Inflammatory macrophage treated with lipopolysaccharide for 1 hour (primary cell): ENCODE results near the gene RPA1.
"Not testable (repeated sequence)": the region's sequence is repeated elsewhere in the genome, so short reads cannot be mapped to it uniquely, and the experiment has no call there.

Experiments
- DNase-seq, 2 donors: peaks; one replicate each; pipeline ENCODE4 v3.0.0-alpha.2; 2020 to 2022

Gene RPA1

GRCh38 chr17:1880851-1881630 is 51.2 kb downstream of the RPA1 start:
- DNase-seq, result no peak

- DNase-seq, result peak; percentile 27 to 58
Measured at GRCh38 chr17:1882836-1883235, 53.0 kb downstream of the RPA1 start.

GRCh38 chr17:1883536-1883935 is 53.7 kb downstream of the RPA1 start:
- no peak for DNase-seq

- no peak for DNase-seq
Measured at GRCh38 chr17:1888741-1889140, 58.9 kb downstream of the RPA1 start.

- no peak for DNase-seq
Measured at GRCh38 chr17:1890758-1891450, 61.1 kb downstream of the RPA1 start.

- no peak for DNase-seq
Measured at GRCh38 chr17:1894753-1895339, 65.0 kb downstream of the RPA1 start.

GRCh38 chr17:1895479-1895878 is 65.7 kb downstream of the RPA1 start:
- not testable (repeated sequence) for DNase-seq

GRCh38 chr17:1896243-1897104 is 66.7 kb downstream of the RPA1 start:
- DNase-seq, result no peak

- no peak for DNase-seq
Measured at GRCh38 chr17:1897105-1897656, 67.4 kb downstream of the RPA1 start.

GRCh38 chr17:1898332-1898731 is 68.5 kb downstream of the RPA1 start:
- no peak for DNase-seq

GRCh38 chr17:1898872-1899271 is 69.1 kb downstream of the RPA1 start:
- DNase-seq, result no peak

GRCh38 chr17:1899403-1900000 is 69.7 kb downstream of the RPA1 start:
- DNase-seq, result no peak

- DNase-seq, result no peak
Measured at GRCh38 chr17:1904273-1905182, 74.7 kb downstream of the RPA1 start.

- DNase-seq, result no peak
Measured at GRCh38 chr17:1905190-1905913, 75.5 kb downstream of the RPA1 start.

GRCh38 chr17:1906662-1907101 is 76.9 kb downstream of the RPA1 start:
- DNase-seq, result no peak

GRCh38 chr17:1907216-1907631 is 77.4 kb downstream of the RPA1 start:
- no peak for DNase-seq

- DNase-seq, result peak; percentile 4
Measured at GRCh38 chr17:1907909-1908698, 78.3 kb downstream of the RPA1 start.

- DNase-seq, result peak; percentile 54 to 61
Measured at GRCh38 chr17:1908699-1909309, 79.0 kb downstream of the RPA1 start.

GRCh38 chr17:1909985-1910384 is 80.2 kb downstream of the RPA1 start:
- DNase-seq, result no peak
